Measurements from ENCODE around the gene ICAM1.

- TF ChIP-seq CTCF (IDR thresholded peaks at IDR 0.05) (no peak), POLR2A (IDR thresholded peaks at IDR 0.05) (no peak)
Observed at GRCh38 chr19:10228393-10228792, 42.5 kb upstream of the ICAM1 start.

Data from prostate gland (tissue), 2 donors.